WI38 (cell line): Measurements from ENCODE around the gene SLC7A8.

ENCODE experiments used
- H3K4me3 ChIP-seq: 2 replicates; pipeline ENCODE4 v1.5.1; 2011; ENCODE audit warnings: low read depth, mild to moderate bottlenecking, control low read depth, low read length
- TF ChIP-seq, protein P1 (sequence below): IDR thresholded peaks from 2 replicates; pipeline ENCODE4 v1.5.1; 2012; ENCODE audit warnings: low read depth, mild to moderate bottlenecking, control low read depth, low read length

Gene SLC7A8

DNA sequence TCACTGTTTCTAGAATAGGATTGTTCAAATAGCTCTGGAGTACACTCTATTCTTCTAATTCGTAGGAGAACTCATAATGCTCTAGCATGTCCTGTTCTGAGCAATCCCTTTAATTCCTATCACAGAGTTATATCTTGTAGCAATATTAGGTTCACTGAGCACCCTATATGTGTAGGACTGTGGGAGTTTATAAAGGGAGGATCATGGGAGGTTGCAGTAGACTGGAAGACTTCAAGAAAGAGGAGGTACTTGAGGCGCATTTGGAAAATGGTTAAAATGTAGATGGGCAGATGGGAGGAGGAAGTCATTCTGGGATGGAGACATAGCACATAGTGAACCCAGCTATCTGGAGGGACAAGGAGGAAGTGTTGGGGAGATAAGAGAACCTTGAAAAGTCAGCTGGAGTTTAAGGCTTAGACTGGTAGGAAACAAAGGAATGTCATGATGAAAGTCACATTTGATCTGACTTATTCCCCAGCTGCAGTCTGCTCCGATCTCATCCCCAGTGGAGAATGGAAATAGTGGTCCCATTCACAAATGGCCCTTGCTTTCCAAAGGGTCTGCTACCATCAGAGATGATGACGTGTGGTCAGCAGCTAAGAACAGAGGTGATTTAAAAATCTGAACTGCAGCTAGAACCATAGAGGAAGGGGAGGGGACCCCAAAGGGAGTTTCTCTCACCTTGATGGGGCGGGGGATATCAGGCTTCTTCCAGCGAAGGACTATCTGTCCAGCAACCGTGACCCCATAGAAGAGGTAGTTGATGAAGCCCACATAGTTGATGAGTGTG is 54.3 kb downstream of the SLC7A8 start:
- no peak overlapping the region for H3K4me3 ChIP-seq
- TF ChIP-seq, protein P1, sequence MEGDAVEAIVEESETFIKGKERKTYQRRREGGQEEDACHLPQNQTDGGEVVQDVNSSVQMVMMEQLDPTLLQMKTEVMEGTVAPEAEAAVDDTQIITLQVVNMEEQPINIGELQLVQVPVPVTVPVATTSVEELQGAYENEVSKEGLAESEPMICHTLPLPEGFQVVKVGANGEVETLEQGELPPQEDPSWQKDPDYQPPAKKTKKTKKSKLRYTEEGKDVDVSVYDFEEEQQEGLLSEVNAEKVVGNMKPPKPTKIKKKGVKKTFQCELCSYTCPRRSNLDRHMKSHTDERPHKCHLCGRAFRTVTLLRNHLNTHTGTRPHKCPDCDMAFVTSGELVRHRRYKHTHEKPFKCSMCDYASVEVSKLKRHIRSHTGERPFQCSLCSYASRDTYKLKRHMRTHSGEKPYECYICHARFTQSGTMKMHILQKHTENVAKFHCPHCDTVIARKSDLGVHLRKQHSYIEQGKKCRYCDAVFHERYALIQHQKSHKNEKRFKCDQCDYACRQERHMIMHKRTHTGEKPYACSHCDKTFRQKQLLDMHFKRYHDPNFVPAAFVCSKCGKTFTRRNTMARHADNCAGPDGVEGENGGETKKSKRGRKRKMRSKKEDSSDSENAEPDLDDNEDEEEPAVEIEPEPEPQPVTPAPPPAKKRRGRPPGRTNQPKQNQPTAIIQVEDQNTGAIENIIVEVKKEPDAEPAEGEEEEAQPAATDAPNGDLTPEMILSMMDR = no peak

DNA sequence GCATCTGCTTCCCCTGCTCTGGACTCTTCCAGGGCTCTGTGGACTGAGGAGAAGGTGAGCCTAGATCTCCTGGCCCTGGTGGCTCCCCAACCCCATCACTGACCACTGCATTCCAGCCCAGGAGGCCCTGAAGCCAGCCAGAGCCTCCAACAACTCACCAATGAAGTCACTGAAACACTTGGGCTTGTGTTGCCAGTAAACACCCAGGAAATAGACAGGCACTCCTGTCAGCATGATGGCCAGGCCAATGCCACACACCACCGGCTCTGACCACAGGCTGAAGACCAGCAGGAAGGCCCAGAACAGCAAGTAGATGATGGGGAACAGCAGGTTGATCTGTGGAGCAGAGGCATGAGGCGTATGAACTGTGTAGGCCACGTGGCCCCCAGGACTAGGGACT is 55.6 kb downstream of the SLC7A8 start:
- H3K4me3 ChIP-seq = no peak overlapping the region
- TF ChIP-seq, protein P1 = no peak

DNA sequence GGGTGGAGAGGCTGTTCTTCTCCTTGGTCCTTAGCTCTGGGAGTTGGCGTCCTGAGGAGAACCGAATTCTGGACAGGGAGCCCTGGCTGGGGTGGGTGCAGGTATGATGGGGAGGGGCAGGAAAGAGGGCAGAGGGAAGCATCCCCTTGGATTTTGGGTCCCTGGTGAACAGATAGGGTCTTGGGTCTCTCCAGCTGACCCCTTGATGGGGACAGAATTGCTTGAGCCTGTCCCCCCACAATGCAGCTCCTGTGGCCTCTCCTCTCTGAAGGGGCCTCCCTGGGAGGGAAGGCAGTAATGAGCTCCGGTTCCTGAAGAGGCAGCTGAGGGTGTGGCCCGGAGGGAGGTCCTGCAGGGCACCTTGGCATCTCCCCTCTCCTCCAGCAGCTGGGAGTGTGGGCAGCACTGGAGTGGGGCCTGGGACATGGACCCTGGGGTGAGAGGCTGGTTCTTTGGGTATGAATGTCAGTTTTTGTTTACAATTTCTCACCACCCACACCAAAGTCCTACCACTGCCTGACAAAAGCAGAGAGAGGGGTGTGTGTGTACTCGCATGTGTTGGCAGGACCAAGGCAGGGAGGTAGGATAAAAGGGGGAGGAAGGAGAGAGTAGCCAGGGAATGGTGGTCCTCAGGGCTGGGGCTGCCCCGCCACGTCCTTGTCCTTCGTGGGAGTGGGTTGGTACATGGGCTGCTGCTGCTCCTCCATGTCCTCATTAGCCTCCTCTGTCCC is 56.7 kb downstream of the SLC7A8 start:
- TF ChIP-seq, protein P1 = no peak

DNA sequence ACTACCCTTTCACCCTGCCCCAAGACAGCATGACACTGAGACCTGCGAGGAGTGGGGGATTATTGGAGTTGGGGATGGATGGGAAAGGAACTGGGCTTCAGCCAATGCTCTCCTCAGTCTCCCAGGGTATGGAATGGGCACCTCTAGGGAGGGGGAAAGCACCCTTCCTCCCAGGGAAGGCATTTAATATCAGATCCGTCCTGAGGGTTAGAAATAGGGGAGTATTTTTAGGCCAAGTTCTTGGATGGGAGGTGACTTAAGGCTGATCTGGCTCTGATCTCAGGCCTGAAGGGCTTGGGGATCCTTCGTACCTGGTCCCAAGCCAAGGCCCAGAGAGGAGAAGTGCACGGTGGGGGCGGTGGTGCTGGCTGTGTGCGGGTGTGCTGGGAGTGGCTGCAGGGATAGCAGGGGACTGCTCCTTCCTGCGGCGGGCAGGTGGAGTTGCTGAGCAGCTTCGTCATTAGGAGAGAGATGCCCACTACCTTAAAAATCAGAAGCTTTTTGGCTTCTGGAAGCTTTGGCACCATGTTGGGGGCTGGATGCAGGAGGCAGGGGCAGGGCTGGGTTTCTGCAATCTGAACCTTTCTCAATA is 57.4 kb downstream of the SLC7A8 start:
- TF ChIP-seq, protein P1 = no peak
- no peak overlapping the region for H3K4me3 ChIP-seq

More for the DNA sequence above, 56.7 kb downstream of the SLC7A8 start:
- no peak overlapping the region for H3K4me3 ChIP-seq

DNA sequence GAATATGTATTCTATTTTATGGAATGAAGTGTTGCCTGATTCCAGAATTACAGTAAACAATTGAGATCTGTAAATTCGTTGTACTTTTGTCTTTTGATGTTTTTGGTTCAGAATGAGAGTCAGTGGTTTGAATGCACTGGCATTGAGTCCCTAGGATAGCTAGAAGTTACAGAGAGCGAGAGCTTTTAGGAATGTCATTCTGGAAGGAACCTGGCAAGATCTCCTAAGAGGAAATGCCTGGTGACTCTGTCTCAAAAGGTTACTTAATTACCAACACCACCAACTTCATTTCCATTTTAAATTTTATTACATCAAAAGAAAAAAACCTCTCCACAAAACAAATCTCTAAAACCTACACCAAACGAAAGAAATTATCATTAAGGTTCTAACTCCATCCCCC is 58.4 kb downstream of the SLC7A8 start:
- no peak overlapping the region for H3K4me3 ChIP-seq
- TF ChIP-seq, protein P1 = no peak

DNA sequence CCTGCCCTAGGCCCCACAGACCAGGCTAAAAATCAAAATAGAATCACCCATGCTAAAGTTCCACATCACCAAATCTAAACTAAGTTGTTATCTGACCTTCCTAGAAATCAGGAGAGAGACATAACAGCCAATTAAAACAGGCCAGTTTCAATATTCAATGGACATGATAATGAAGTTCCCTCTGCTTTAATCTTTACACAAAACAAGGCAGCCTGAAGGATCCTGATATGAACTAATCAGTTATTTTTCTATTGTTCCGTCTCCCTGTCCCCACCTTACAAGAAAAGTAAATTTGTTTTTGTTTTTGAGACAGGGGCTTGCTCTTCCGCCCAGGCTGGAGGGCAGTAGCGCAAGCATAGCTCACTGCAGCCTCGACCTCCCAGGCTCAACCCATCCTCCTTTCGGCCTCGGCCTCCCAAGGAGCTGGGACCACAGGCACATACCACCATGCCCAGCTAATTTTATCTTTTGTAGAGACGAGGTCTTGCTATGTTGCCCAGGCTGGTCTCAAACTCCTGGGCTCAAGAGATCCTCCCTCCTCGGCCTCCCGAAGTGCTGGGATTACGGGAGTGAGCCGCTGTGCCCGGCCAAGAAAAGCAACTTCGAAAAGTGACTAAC is 59.0 kb downstream of the SLC7A8 start:
- TF ChIP-seq, protein P1 = no peak
- no peak overlapping the region for H3K4me3 ChIP-seq
